Hepatocyte (in vitro differentiated cells): Measurements from ENCODE around the gene RPIA.

Experiments used
- EZH2 ChIP-seq: fragments of 200-600 bp; sonication (generic); IDR thresholded peaks from 2 replicates; pipeline ENCODE4 v1.6.1; 2016; ENCODE audit warnings: antibody characterized with exemption, mild to moderate bottlenecking, borderline replicate concordance
- EZH2phosphoT487 ChIP-seq: fragments of 200-600 bp; sonication (generic); IDR thresholded peaks from one replicate; pipeline ENCODE4 v1.6.1; 2018; ENCODE audit warnings: antibody characterized with exemption, mild to moderate bottlenecking, low read depth, moderate library complexity; ENCODE audit not compliant: unreplicated experiment, severe bottlenecking
- TF ChIP-seq, protein P1 (sequence below): fragments of 200-600 bp; sonication (generic); IDR thresholded peaks from 2 replicates; pipeline ENCODE4 v1.5.1; 2016; ENCODE audit warnings: antibody characterized with exemption, mild to moderate bottlenecking; ENCODE audit not compliant: poor library complexity

DNA sequence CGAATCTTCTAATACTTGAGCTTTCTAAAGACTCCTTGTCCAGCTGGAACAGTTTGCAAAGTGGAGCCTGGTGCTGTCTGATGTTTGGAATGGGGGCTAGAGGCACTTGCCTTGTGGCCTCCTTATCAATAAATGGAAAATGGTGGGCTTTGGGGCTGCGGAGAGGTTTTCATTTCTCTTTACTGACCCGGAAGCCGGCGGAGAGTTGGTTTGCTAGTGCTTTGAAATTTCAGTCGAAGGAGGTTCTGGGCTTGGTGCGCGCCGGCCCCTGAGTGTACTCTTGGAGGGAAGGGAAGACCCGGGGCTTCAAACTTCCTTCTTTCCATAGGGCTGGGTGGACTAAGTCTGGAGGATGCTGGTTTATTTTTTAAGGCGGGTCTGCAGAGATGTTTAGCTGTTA lies 714 bp downstream of the RPIA start:
- TF ChIP-seq, protein P1, sequence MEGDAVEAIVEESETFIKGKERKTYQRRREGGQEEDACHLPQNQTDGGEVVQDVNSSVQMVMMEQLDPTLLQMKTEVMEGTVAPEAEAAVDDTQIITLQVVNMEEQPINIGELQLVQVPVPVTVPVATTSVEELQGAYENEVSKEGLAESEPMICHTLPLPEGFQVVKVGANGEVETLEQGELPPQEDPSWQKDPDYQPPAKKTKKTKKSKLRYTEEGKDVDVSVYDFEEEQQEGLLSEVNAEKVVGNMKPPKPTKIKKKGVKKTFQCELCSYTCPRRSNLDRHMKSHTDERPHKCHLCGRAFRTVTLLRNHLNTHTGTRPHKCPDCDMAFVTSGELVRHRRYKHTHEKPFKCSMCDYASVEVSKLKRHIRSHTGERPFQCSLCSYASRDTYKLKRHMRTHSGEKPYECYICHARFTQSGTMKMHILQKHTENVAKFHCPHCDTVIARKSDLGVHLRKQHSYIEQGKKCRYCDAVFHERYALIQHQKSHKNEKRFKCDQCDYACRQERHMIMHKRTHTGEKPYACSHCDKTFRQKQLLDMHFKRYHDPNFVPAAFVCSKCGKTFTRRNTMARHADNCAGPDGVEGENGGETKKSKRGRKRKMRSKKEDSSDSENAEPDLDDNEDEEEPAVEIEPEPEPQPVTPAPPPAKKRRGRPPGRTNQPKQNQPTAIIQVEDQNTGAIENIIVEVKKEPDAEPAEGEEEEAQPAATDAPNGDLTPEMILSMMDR, result no peak
- TF ChIP-seq EZH2phosphoT487 (no peak), EZH2 (no peak)
